HG02588 (cell line): ENCODE data around the gene PNMA6E.

ENCODE experiments used
- ATAC-seq: cut with Tn5 transposase; IDR thresholded peaks from one replicate; pipeline ENCODE4 v1.9.1; 2021; ENCODE audit warnings: mild to moderate bottlenecking, moderate library complexity; ENCODE audit not compliant: unreplicated experiment

The PNMA6E gene

DNA sequence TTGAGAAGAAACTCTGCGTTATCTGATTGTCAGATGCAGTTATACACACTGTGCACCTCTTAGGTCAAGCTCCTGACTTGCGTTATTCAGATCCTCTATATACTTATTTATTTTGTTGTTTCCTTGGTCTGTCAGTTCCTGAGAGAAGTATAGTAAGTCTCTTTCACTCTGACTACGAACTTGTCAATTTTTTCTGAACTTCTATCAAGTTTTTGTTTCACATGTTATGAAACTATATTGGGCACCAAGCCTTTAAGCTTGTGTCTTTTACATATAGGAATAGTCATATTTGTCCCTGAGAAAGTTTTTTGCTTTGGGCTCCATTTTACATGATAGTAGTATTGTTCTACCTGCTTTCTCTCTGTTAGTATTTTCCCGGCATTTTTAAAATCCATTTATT, 35.5 kb downstream of the PNMA6E start:
- ATAC-seq: no peak

DNA sequence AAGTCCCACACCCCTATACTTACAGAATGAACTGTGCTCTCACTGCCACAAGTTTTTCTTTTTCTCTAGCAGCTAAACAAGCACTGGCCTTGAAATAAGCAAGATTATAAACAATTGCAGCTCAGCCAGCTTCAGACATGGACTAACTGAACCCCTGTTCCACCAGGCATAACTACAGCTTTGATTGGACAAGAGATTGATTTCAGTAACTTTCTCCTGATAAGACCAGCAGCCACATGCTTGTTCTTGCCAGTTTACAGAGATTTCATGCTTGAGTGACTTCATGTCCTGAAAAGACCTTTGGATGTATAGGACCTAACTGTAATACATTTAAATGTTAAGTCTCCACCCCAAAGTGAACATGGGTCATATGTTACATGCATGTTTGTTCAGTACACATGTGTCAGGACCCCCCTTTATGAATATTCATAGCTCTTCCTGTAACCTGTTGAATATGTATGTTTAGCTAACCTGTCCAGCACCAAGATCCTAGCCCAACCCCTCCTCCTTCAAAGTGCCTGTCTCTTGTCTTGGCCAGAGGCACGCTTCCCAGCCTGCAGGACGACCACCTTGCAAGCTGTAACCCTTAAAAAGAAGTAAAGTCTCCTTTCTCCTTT, 39.3 kb downstream of the PNMA6E start:
- no peak for ATAC-seq

DNA sequence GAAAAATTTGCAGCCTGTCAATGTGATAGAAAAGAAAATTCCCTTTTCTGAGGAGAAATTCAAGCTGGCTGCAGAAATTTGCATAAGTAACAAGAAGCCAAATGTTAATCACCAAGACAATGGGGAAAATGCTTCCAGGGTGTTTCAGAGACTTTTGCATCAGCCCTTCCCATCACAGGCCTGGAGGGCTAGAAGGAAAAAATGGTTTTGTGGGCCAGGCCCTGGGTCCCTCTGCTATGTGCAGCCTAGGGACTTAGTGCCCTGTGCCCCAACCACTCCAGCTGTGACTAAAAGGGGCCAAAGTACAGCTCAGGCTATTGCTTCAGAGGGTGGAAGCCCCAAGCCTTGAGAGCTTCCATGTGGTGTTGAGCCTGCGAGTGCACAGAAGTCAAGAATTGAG, 43.3 kb downstream of the PNMA6E start:
- ATAC-seq: no peak

DNA sequence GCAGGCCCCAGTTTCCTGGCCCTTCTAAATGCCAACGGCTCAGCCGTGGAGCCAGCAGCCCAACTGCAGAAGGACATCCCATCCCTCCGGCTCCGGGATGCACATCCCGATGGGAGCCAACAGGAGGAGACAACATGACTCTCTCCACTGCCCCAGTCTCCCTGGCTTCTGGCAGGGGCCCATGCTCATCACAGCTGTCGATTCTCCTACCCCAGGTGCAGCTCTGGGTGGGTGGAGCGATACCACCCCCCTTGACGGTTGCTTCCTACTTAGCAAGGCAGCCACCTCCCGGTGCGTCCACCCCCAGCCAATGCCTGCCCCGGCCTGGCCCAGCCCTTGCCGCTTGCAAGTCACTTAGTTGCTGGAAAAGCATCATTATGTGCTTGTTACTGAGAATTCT, 47.7 kb downstream of the PNMA6E start:
- no peak for ATAC-seq

DNA sequence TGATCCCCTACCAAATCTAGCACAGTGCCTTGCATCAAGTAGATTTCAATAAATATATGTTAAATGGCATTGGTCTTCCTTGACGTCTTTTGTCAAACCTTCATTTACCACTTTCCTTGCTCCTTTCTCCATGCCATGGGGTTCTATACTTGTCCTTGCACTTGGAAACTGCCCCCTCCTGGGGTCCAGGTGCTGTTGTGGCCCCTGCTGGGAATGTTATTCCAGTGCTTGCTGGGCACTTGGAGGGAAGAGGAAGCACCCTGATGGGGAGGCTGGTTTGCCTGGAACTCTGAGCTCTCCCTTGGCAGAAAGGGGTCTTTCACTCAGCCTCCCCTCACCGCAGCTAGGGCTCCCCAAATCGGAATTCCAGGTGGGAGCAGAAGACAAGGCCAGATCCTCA, 48.3 kb downstream of the PNMA6E start:
- ATAC-seq: no peak

DNA sequence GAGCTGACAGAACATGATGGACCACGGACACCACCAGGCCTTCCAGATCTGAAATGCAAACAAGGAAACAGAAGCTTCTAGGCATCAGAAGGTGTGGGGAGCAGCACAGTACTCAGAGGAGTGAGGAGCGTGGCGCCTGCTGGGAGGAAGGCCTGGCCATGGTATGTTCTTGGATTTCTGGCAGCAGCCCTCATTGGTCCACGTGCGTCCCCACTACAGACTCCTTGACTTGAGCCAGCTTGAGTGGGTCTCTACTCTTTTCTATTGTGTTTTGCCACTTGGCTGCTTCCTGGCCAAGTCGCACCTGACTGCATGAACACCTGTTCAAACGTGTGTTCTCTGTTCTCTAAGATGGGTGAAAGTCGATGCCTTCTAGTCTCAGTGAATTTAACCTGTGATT, 49.2 kb downstream of the PNMA6E start:
- no peak for ATAC-seq

DNA sequence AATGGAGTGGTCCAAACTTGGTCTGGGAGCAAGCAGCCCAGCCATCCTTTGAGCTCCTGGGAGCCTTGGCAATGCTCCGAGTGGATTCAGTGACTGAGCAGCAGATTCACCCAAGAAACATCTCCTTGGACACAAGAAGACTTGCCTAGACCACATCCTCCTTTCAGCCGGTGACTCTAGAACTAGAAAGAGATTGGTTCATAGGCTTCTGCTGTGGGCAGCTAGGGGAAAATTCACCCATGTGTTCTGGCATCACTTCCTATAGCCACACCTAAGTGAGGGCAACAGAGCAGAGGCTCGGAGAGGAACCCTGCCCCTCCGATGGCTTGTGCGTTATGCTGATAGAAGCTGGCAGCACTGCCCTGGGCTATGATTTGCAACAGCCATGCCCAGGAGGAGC, 51.2 kb downstream of the PNMA6E start:
- ATAC-seq: no peak

DNA sequence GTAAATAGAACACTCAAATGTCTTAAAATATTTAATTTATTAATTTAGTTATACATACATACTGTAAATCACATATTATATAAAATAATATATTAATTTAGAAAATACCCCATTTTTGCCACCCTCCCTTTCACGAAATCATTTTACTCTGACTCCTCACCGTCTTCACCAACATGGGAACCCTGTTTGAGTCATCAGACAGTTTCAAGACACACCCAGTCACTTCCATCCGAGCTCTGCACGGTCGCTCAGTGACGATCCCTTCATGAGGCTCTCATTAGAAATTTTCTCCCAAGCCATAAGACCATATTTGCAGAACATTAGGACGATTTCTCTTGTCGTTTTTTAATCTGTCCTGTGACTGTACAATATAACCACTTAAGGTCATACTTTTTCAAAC, 52.7 kb downstream of the PNMA6E start:
- ATAC-seq: no peak

DNA sequence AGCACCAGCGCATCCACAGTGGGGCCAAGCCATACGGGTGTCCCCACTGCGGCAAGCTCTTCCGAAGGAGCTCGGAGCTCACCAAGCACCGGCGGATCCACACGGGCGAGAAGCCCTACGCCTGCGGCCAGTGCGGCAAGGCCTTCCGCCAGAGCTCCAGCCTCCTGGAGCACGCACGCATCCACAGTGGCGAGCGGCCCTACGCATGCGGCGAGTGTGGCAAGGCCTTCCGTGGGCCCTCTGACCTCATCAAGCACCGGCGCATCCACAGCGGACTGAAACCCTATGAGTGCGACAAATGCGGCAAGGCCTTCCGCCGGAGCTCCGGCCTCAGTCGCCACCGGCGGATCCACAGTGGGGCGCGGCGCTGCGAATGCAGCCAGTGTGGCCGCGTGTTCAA, 53.6 kb downstream of the PNMA6E start:
- ATAC-seq: no peak
